LoVo (cell line): Measurements from ENCODE around the gene BCL6.
A peak's percentile ranks its signal among the peaks of the same experiment; 100 is the strongest.

Experiments
- DNase-seq: peaks from one replicate; pipeline ENCODE4 v3.0.0-alpha.2; 2016; ENCODE audit warnings: low spot score

The BCL6 gene

GRCh38 chr3:187745201-187746058, at the start of gene BCL6:
TSS of gene BCL6 (minus strand) at chr3:187745468. CDS start at chr3:187733693, 11,775 bp downstream.
- peak; percentile 93 for DNase-seq

- no peak for DNase-seq
Measured at GRCh38 chr3:187794731-187795130, 49.5 kb upstream of the BCL6 start.

GRCh38 chr3:187793618-187794017, 48.4 kb upstream of the BCL6 start:
- DNase-seq: no peak

- no peak for DNase-seq
Measured at GRCh38 chr3:187792521-187792920, 47.3 kb upstream of the BCL6 start.

GRCh38 chr3:187789872-187790271, 44.6 kb upstream of the BCL6 start:
- DNase-seq: no peak

GRCh38 chr3:187788984-187789857, 44.0 kb upstream of the BCL6 start:
- no peak for DNase-seq

- DNase-seq: no peak
Measured at GRCh38 chr3:187783098-187783497, 37.8 kb upstream of the BCL6 start.

GRCh38 chr3:187782006-187782405, 36.7 kb upstream of the BCL6 start:
- DNase-seq: no peak

- DNase-seq: no peak
Measured at GRCh38 chr3:187781001-187781400, 35.7 kb upstream of the BCL6 start.

- DNase-seq: no peak
Measured at GRCh38 chr3:187778726-187779125, 33.5 kb upstream of the BCL6 start.

- no peak for DNase-seq
Measured at GRCh38 chr3:187777331-187777941, 32.2 kb upstream of the BCL6 start.

- no peak for DNase-seq
Measured at GRCh38 chr3:187775549-187775948, 30.3 kb upstream of the BCL6 start.

- DNase-seq: no peak
Measured at GRCh38 chr3:187774185-187774789, 29.0 kb upstream of the BCL6 start.

GRCh38 chr3:187773233-187774184, 28.2 kb upstream of the BCL6 start:
- no peak for DNase-seq

- DNase-seq: no peak
Measured at GRCh38 chr3:187770224-187770623, 25.0 kb upstream of the BCL6 start.

- no peak for DNase-seq
Measured at GRCh38 chr3:187769771-187770170, 24.5 kb upstream of the BCL6 start.

GRCh38 chr3:187767266-187768012, 22.2 kb upstream of the BCL6 start:
- no peak for DNase-seq

- no peak for DNase-seq
Measured at GRCh38 chr3:187765342-187765741, 20.1 kb upstream of the BCL6 start.

GRCh38 chr3:187763850-187764648, 18.8 kb upstream of the BCL6 start:
- no peak for DNase-seq
